Measurements from ENCODE around the gene MYH14.
"Not testable (repeated sequence)": the region's sequence is repeated elsewhere in the genome, so short reads cannot be mapped to it uniquely, and the experiment has no call there.

The MYH14 gene

DNA sequence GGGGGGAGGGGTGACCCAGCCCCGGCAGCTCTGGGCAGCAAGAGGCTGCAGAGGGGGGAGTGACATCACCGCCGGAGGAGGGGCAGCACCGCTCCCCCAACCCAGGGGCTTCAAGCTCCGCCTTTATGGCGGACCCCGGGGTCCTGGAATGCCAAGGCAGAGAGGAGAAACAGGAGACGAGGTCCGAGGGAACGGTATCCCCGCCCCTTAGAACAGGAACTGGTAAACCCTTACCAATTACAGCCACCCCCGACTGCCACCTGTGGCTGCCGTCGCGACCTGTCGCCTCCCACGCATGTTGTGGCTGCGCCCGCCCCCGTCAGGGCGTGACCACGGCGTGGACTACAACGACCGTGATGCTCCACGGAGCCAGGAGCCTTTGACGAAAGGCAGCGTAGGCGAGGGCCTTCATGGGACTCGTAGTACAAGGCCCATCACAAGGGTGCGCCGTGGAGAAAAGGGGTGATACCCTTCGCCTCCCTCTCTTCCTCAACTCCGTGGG is 129.9 kb downstream of the MYH14 start:
- DNase-seq (ENCODE audit: low read depth), result peak; percentile 27
- TF ChIP-seq CTCF (IDR thresholded peaks at IDR 0.05; ENCODE audit: control insufficient read depth, insufficient read depth, low read depth, low read length, missing control alignments), result no peak

DNA sequence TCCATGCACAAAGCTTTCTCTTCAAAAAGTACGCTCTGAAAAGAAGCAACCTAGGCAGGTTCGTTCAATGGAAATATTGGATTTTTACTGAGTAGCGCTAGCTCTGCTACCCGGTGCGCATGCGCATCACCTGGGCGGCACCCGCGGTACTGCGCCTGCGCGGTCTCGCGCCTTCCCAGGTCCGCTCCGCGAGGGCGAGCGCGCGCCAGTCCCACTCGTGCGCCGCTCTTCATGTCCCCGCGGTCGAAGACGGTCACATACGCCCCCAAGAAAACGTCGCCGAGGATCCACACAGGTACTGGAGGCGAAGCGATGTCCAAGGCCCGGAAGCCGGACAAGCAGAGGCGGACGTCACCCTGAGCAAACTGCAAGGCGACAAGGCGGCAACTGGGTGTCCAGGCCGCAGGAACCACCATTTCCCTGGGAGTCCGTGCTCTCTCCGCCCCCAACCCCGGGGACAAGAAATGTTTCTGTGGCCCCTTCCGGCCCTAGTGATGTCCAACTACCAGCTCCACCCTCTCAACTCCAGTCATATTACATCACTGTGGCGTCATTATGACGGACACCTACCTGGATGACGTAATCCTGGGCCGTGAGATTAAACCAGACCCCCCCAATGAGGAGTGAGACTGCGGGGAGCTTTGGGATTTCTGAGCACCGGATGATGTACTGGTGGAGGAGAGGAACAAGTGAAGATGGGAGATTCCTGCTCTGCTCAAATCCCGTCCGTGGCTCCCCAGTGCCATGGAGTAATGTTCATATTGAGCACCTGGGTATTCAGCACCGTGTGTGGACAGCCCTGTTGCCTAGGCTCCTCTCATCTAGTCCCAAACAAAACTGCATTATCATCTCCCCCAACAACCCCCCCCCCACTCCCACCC is 130.6 kb downstream of the MYH14 start:
- no peak for DNase-seq (ENCODE audit: low read depth)
- peak overlapping the region; percentile 33 for H3K4me3 ChIP-seq (ENCODE audit: control insufficient read depth, low read depth, low read length)
- TF ChIP-seq CTCF (IDR thresholded peaks at IDR 0.05; ENCODE audit: control insufficient read depth, insufficient read depth, low read depth, low read length, missing control alignments), result no peak

More for the DNA sequence above, 129.9 kb downstream of the MYH14 start:
- H3K4me3 ChIP-seq (ENCODE audit: control insufficient read depth, low read depth, low read length), result peak overlapping the region; percentile 33

- no peak for TF ChIP-seq CTCF (IDR thresholded peaks at IDR 0.05; ENCODE audit: control insufficient read depth, insufficient read depth, low read depth, low read length, missing control alignments)
- DNase-seq (ENCODE audit: low read depth), result no peak
- H3K4me3 ChIP-seq (ENCODE audit: control insufficient read depth, low read depth, low read length), result no peak overlapping the region
Measured at GRCh38 chr19:50334741-50335421, 131.5 kb downstream of the MYH14 start.

GRCh38 chr19:50337031-50337430 is 133.6 kb downstream of the MYH14 start:
- not testable (repeated sequence) for H3K4me3 ChIP-seq (ENCODE audit: control insufficient read depth, low read depth, low read length); DNase-seq (ENCODE audit: low read depth)

- H3K4me3 ChIP-seq (ENCODE audit: control insufficient read depth, low read depth, low read length), result no peak overlapping the region
- no peak for DNase-seq (ENCODE audit: low read depth)
- no peak for TF ChIP-seq CTCF (IDR thresholded peaks at IDR 0.05; ENCODE audit: control insufficient read depth, insufficient read depth, low read depth, low read length, missing control alignments)
Measured at GRCh38 chr19:50340331-50340730, 136.9 kb downstream of the MYH14 start.

- TF ChIP-seq CTCF (IDR thresholded peaks at IDR 0.05; ENCODE audit: control insufficient read depth, insufficient read depth, low read depth, low read length, missing control alignments), result no peak
- DNase-seq (ENCODE audit: low read depth), result no peak
- H3K4me3 ChIP-seq (ENCODE audit: control insufficient read depth, low read depth, low read length), result no peak overlapping the region
Measured at GRCh38 chr19:50341091-50341564, 137.7 kb downstream of the MYH14 start.
